Gastrocnemius medialis (tissue), 4 donors: ENCODE results near the gene TPRKB.
"Not testable (repeated sequence)": the region's sequence is repeated elsewhere in the genome, so short reads cannot be mapped to it uniquely, and the experiment has no call there.

Source experiments
- POLR2A ChIP-seq, 2 donors: fragments of 450-650 bp; IDR thresholded peaks; one replicate each; pipeline ENCODE4 v1.6.1; 2017; ENCODE audit warnings: antibody characterized with exemption in 2 of 2, mild to moderate bottlenecking in 2 of 2, moderate library complexity in 2 of 2
- TF ChIP-seq, protein P1 (sequence below), 5 experiments: fragments of 450-650 bp in 3 of 5; fragments of 200-600 bp in 2 of 5; sonication (generic) in 2 of 5; IDR thresholded peaks in 4 of 5; conservative IDR thresholded peaks in 1 of 5; 1 replicate in 4 of 5; 2 replicates in 1 of 5; pipeline ENCODE4 v1.5.1; 2016 to 2019; ENCODE audit warnings: antibody characterized with exemption in 5 of 5, mild to moderate bottlenecking in 3 of 5, moderate library complexity in 3 of 5

DNA sequence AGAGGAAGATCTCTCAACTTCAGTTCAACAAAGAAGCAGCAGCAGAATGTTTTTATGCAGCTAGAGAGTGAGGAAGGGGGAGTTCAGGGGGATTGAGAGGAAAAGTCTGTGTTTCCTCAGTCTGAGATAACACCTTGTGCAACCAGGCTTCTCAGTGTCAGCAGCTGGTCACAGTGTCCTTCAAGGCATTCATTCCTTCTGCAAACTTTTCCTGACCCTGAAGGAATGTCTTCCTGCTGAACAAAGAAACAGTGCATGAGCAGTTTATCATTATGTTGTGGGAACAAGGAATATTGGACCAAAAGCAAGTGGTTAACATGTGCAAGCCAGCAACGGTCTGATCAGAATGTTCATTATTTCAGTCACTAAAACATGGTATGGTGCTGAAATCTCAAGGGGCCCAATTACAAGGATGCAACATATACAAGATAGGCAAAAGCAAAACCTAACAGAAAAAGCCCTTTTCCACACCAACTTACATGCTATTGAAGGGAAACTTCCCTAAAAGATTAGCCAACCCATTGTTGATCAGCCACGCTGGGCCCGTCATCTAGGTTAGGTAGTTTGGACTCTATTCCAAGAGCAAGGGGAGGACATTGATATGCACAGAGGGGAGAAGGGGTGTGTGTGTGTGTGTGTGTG lies 34.2 kb downstream of the TPRKB start:
- TF ChIP-seq, protein P1, sequence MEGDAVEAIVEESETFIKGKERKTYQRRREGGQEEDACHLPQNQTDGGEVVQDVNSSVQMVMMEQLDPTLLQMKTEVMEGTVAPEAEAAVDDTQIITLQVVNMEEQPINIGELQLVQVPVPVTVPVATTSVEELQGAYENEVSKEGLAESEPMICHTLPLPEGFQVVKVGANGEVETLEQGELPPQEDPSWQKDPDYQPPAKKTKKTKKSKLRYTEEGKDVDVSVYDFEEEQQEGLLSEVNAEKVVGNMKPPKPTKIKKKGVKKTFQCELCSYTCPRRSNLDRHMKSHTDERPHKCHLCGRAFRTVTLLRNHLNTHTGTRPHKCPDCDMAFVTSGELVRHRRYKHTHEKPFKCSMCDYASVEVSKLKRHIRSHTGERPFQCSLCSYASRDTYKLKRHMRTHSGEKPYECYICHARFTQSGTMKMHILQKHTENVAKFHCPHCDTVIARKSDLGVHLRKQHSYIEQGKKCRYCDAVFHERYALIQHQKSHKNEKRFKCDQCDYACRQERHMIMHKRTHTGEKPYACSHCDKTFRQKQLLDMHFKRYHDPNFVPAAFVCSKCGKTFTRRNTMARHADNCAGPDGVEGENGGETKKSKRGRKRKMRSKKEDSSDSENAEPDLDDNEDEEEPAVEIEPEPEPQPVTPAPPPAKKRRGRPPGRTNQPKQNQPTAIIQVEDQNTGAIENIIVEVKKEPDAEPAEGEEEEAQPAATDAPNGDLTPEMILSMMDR (IDR thresholded peaks at IDR 0.05 in 4 of 5, conservative IDR thresholded peaks at IDR 0.05 in 1 of 5): not testable (repeated sequence)
- not testable (repeated sequence) for TF ChIP-seq POLR2A (IDR thresholded peaks at IDR 0.05)
